Effector memory CD8-positive, alpha-beta T cell (primary cell): ENCODE results near the gene GPATCH8.
"Not testable (repeated sequence)": the region's sequence is repeated elsewhere in the genome, so short reads cannot be mapped to it uniquely, and the experiment has no call there.

ENCODE experiments used
- ATAC-seq: fragments of 150-1000 bp; cut with Tn5 transposase; replicated peaks from 2 replicates; pipeline ENCODE4 v1.10.0; 2021; ENCODE audit warnings: mild to moderate bottlenecking, moderate library complexity
- DNase-seq, 3 experiments: peaks; one replicate each; pipeline ENCODE4 v3.0.0; 2021
- H3K27ac Mint-ChIP-seq, 2 donors: one replicate each; pipeline ENCODE4 v1.8.0; 2022; ENCODE audit warnings: mild to moderate bottlenecking in 2 of 2, mixed read lengths in 2 of 2, moderate library complexity in 2 of 2
- H3K27me3 Mint-ChIP-seq, 2 donors: one replicate each; pipeline ENCODE4 v1.8.0; 2022; ENCODE audit warnings: mixed read lengths in 2 of 2
- H3K36me3 Mint-ChIP-seq: one replicate; pipeline ENCODE4 v1.8.0; 2022; ENCODE audit warnings: mild to moderate bottlenecking, moderate library complexity, mixed read lengths; ENCODE audit not compliant: insufficient read depth
- H3K4me1 Mint-ChIP-seq, 2 donors: one replicate each; pipeline ENCODE4 v1.8.0; 2022; ENCODE audit warnings: low read depth in 2 of 2, mixed read lengths in 2 of 2
- H3K4me3 Mint-ChIP-seq, 2 donors: one replicate each; pipeline ENCODE4 v1.8.0; 2022; ENCODE audit warnings: mild to moderate bottlenecking in 2 of 2, mixed read lengths in 2 of 2, moderate library complexity in 2 of 2
- H3K9me3 Mint-ChIP-seq, 2 donors: one replicate each; pipeline ENCODE4 v1.8.0; 2022; ENCODE audit warnings: mixed read lengths in 2 of 2

GPATCH8 gene

GRCh38 chr17:44378171-44378705 lies 125.0 kb downstream of the GPATCH8 start:
- no peak for ATAC-seq

GRCh38 chr17:44376779-44377178 lies 126.4 kb downstream of the GPATCH8 start:
- DNase-seq (no peak), ATAC-seq (no peak)
- Mint-ChIP-seq H3K36me3 (peaks cover 3% of the 10 kb centered on the region), H3K9me3 (no peaks in the 10 kb centered on the region), H3K4me1 (peaks cover 0 to 2% of the 10 kb centered on the region in 2 donors), H3K27ac (no peak overlapping the region), H3K27me3 (peaks cover 15 to 72% of the 10 kb centered on the region in 2 donors), H3K4me3 (no peak overlapping the region)

More at GRCh38 chr17:44378171-44378705, 125.0 kb downstream of the GPATCH8 start:
- DNase-seq: no peak
- H3K27me3 Mint-ChIP-seq: peaks cover 22 to 74% of the 10 kb centered on the region in 2 donors
- no peaks in the 10 kb centered on the region for H3K36me3 Mint-ChIP-seq
- no peak overlapping the region for H3K27ac Mint-ChIP-seq
- H3K4me3 Mint-ChIP-seq: no peak overlapping the region
- H3K4me1 Mint-ChIP-seq: peaks cover 0 to 2% of the 10 kb centered on the region in 2 donors
- no peaks in the 10 kb centered on the region for H3K9me3 Mint-ChIP-seq

GRCh38 chr17:44376124-44376523 lies 127.1 kb downstream of the GPATCH8 start:
- ATAC-seq: no peak
- peaks cover 17 to 75% of the 10 kb centered on the region in 2 donors for H3K27me3 Mint-ChIP-seq
- no peak overlapping the region for H3K27ac Mint-ChIP-seq
- no peak for DNase-seq
- no peaks in the 10 kb centered on the region for H3K9me3 Mint-ChIP-seq
- no peak overlapping the region for H3K4me3 Mint-ChIP-seq
- H3K4me1 Mint-ChIP-seq: peaks cover 0 to 2% of the 10 kb centered on the region in 2 donors
- H3K36me3 Mint-ChIP-seq: peaks cover 3% of the 10 kb centered on the region

GRCh38 chr17:44375196-44376017 lies 127.8 kb downstream of the GPATCH8 start:
- Mint-ChIP-seq H3K27me3 (peaks cover 17 to 78% of the 10 kb centered on the region in 2 donors), H3K4me1 (peaks cover 0 to 2% of the 10 kb centered on the region in 2 donors), H3K4me3 (no peak overlapping the region), H3K27ac (no peak overlapping the region), H3K9me3 (no peaks in the 10 kb centered on the region), H3K36me3 (peaks cover 3% of the 10 kb centered on the region)
- ATAC-seq (no peak), DNase-seq (no peak)

- H3K9me3 Mint-ChIP-seq: no peaks in the 10 kb centered on the region
- peaks cover 0 to 5% of the 10 kb centered on the region in 2 donors for H3K4me1 Mint-ChIP-seq
- H3K27me3 Mint-ChIP-seq: peaks cover 17 to 82% of the 10 kb centered on the region in 2 donors
- H3K4me3 Mint-ChIP-seq: no peak overlapping the region
- ATAC-seq (no peak), DNase-seq (no peak)
- H3K27ac Mint-ChIP-seq: no peak overlapping the region
- peaks cover 3% of the 10 kb centered on the region for H3K36me3 Mint-ChIP-seq
Observed at GRCh38 chr17:44374306-44375195, 128.7 kb downstream of the GPATCH8 start.

- no peak overlapping the region for H3K4me3 Mint-ChIP-seq
- ATAC-seq: no peak
- H3K27me3 Mint-ChIP-seq: peaks cover 20 to 90% of the 10 kb centered on the region in 2 donors
- H3K9me3 Mint-ChIP-seq: no peaks in the 10 kb centered on the region
- peaks cover 3% of the 10 kb centered on the region for H3K36me3 Mint-ChIP-seq
- H3K4me1 Mint-ChIP-seq: peaks cover 0 to 5% of the 10 kb centered on the region in 2 donors
- no peak overlapping the region for H3K27ac Mint-ChIP-seq
- no peak for DNase-seq
Observed at GRCh38 chr17:44372036-44372435, 131.2 kb downstream of the GPATCH8 start.

GRCh38 chr17:44369414-44370023 lies 133.7 kb downstream of the GPATCH8 start:
- Mint-ChIP-seq H3K27me3 (peaks cover 43 to 86% of the 10 kb centered on the region in 2 donors), H3K4me3 (peak overlapping the region in 1 of 2 donors; percentile 66)
- not testable (repeated sequence) for H3K4me1 Mint-ChIP-seq, ATAC-seq, H3K36me3 Mint-ChIP-seq, H3K27ac Mint-ChIP-seq, DNase-seq, H3K9me3 Mint-ChIP-seq

GRCh38 chr17:44368391-44369243 lies 134.6 kb downstream of the GPATCH8 start:
- not testable (repeated sequence) for ATAC-seq, DNase-seq, H3K4me3 Mint-ChIP-seq, H3K36me3 Mint-ChIP-seq, H3K9me3 Mint-ChIP-seq, H3K27ac Mint-ChIP-seq, H3K4me1 Mint-ChIP-seq
- H3K27me3 Mint-ChIP-seq: peaks cover 43 to 77% of the 10 kb centered on the region in 2 donors

GRCh38 chr17:44367231-44367979 lies 135.8 kb downstream of the GPATCH8 start:
- ATAC-seq (no peak), DNase-seq (no peak)
- Mint-ChIP-seq H3K27ac (no peak overlapping the region), H3K27me3 (peaks cover 41 to 67% of the 10 kb centered on the region in 2 donors), H3K4me1 (peaks cover 0 to 6% of the 10 kb centered on the region in 2 donors), H3K36me3 (peaks cover 3% of the 10 kb centered on the region), H3K9me3 (no peaks in the 10 kb centered on the region), H3K4me3 (no peak overlapping the region)

GRCh38 chr17:44365051-44365450 lies 138.2 kb downstream of the GPATCH8 start:
- peaks cover 37 to 57% of the 10 kb centered on the region in 2 donors for H3K27me3 Mint-ChIP-seq
- not testable (repeated sequence) for DNase-seq, H3K36me3 Mint-ChIP-seq, H3K4me1 Mint-ChIP-seq, H3K27ac Mint-ChIP-seq, ATAC-seq, H3K9me3 Mint-ChIP-seq
- H3K4me3 Mint-ChIP-seq: peak overlapping the region; percentile 70 to 78

GRCh38 chr17:44363613-44364159 lies 139.5 kb downstream of the GPATCH8 start, which contains the start of gene FAM171A2:
Gene FAM171A2, minus strand, starts transcription at chr17:44363853. Its CDS starts 139 bp downstream, at chr17:44363714.
- peak; percentile 58 to 71 (median 60) for DNase-seq
- Mint-ChIP-seq H3K27ac (peak within 1 kb of the TSS in 1 of 2 donors; percentile 49), H3K27me3 (peaks cover 37 to 51% of the 10 kb centered on the region in 2 donors), H3K9me3 (no peaks in the 10 kb centered on the region), H3K36me3 (no peaks in the 10 kb centered on the region), H3K4me1 (peaks cover 0 to 3% of the 10 kb centered on the region in 2 donors), H3K4me3 (peak within 1 kb of the TSS; percentile 70 to 78)
- peak; percentile 91 for ATAC-seq
